Activated CD4-positive, CD25-positive, alpha-beta regulatory T cell (primary cell): ENCODE measurements around the gene SFT2D3.

Experiments
- DNase-seq, 4 experiments: peaks; one replicate each; lab custom pipeline; 2025; lab: John Stamatoyannopoulos, UW

Gene SFT2D3

DNA sequence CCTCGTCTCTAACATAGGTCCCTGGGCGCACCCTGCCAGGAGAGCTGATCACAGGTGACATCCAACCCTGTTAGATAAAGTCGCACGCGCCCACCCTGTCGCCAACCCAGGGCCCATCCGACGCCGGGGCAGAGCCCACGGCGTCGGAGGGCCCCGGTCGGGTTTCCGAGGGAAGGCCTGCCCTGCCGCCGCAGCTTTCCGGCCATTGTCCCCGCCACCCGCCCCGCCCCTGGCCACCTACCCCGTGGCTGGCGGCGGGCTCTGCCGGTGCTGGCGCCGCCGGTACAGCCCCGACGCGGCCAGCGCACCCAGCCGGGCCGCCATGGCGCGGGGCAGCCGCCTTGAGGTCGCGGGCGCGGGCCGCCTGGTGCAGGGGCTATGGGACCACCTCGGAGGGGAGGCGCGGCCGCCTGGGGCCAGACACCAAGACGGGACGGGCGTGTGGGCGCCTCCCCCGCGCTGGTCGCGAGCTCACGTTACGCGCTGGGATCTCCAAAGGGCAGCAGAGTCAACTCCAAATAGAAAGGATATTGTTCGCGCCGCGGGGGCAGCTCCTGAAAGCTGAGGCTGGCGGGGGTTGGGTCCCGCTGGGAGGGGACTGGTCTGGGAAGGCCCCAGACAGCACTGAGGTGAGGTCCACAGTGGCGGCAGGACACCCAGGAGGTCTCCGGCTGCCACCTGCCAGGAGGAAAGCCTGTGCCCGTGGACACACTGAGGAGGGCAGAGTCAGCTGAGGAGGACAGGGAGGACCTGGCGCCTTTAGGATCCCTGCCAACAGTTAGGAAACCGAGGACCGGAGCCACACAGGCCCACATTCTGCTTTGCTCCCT lies 37.0 kb upstream of the SFT2D3 start:
- no peak for DNase-seq

GRCh38 chr2:127664895-127665225 lies 36.4 kb upstream of the SFT2D3 start:
- no peak for DNase-seq

GRCh38 chr2:127665267-127665893 lies 35.9 kb upstream of the SFT2D3 start:
- DNase-seq: no peak

- DNase-seq: no peak
These were observed 32.2 kb upstream of the SFT2D3 start for GRCh38 chr2:127669056-127669455.

- no peak for DNase-seq
These were observed 31.0 kb upstream of the SFT2D3 start for GRCh38 chr2:127670055-127670956.

- no peak for DNase-seq
These were observed 30.4 kb upstream of the SFT2D3 start for GRCh38 chr2:127670957-127671290.

DNA sequence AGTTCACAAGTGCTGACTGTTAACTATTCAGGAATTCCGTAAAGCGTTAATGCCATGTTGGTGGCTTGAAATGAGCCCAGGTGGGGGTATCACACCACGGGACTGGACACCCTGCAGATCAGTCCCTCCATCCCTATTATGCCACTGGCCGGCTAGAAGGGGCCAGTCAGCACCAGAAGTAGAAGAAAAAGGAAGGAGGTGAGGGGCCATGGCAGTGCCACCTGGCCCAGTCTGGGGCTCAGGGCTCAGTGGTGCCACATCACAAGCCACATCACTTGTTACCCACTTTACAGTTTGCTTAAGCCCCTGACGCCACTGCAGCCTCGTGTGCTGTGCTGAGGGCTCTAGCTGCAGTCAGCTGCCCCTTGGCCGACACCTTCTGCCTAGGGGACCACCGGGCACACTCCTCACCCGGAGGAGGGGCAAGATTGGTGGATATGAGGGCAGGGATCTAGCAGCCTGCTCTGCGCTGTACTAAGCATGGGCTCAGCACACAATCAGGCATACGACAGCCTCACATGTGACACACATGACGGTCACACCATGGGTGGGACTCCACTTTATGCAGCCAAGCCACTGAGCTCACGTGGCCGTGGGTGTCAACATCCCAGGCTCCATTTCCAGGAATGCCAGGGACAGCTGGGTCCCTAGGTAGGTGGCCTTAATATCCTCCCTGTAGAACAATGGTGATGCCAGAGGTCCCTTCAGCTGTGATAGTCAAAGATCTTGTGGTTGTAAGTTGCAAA lies 29.6 kb upstream of the SFT2D3 start:
- no peak for DNase-seq

- no peak for DNase-seq
These were observed 28.7 kb upstream of the SFT2D3 start for GRCh38 chr2:127672341-127673224.

GRCh38 chr2:127673291-127674069 lies 27.8 kb upstream of the SFT2D3 start:
- DNase-seq: no peak

- no peak for DNase-seq
These were observed 26.8 kb upstream of the SFT2D3 start for GRCh38 chr2:127674241-127675209.

DNA sequence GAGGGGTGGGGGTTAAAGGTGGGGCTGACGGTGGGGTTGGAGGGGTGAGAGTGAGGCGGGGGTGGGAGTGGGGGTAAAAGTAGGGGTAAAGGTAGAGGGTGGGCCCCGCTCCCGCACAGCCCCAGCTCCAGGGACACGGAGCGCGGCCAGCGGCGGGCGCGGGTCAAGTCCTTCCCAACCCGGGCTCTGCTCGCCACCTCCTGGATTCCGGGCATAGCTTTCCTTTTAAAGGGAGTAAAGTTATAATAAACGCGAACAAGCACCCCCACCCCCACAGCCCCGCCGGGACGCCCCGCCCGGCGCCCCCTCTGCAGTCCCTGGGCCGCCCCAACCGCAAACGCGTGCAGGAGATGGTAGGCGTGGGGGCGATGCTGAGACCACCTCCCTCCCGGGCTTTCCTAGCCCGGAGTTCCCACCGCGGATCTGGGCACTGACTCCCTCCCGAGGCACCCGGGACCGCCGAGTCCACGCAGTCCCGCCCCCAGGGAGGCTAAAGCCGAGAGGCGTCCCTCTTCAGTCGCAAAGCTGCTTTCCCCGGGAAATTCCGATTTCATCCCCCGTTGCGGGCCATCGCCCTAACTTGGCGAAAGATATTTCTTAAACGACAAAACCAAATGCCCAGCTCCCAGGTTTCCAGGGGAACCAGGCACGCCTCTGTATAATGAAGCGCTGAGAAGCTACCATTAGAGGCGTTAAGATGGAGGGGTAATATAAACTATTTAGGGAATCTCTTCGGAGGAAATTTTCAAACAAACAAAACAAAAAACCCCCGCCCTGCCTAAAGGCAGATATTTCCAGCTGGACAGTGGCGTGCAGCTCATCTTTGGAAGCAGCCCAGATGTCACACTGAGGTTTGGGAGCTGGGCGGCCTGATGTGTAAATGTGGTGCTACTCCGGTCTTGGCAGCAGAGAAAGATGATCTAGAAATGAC lies 25.7 kb upstream of the SFT2D3 start, which contains the start of gene LIMS2:
Gene LIMS2, minus strand, starts transcription at position 200 of the 931 bp plus-strand sequence. CDS start 506 bp downstream, outside the sequence.
- no peak for DNase-seq

DNA sequence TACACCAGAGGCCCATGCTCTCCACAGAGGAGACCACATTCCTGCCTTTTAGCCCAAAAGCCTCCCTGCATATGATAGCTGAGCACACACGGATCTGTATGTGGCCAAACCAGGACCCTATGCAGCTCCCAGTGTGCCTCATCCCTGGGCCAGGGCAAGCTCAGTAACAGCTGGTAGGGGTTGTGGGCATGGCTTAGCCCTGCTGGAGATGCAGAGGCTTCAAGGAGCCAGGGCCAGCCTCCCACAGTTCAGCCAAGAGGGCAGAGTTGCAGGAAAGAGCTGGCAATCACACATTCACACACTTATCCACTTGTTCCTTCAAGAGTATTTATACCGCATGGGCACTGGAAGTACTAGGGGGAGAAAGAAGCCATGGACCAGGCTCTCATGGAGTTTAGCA lies 24.4 kb upstream of the SFT2D3 start:
- no peak for DNase-seq

DNA sequence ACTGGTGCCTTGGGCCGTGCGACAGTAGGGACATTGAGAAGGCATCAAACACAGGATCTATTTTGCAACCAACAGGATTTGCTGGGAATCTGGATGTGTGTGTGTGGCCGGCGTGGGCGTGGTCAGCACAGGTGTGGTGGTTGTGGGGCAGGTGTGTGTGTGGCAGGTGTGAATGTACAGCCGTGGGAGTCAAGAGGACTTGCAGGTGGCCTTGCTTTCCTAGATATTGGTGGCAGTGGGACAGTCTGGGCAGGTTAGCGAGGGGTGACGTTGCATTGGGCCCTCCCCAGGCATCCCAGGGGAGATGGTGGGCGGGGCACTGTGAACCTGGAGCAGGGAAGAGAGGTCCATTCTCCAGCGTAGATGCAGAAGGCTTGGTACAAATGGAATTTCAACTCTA lies 22.8 kb upstream of the SFT2D3 start:
- DNase-seq: no peak

GRCh38 chr2:127678991-127679390 lies 22.3 kb upstream of the SFT2D3 start:
- DNase-seq: no peak

GRCh38 chr2:127679680-127680361 lies 21.5 kb upstream of the SFT2D3 start:
- no peak for DNase-seq

DNA sequence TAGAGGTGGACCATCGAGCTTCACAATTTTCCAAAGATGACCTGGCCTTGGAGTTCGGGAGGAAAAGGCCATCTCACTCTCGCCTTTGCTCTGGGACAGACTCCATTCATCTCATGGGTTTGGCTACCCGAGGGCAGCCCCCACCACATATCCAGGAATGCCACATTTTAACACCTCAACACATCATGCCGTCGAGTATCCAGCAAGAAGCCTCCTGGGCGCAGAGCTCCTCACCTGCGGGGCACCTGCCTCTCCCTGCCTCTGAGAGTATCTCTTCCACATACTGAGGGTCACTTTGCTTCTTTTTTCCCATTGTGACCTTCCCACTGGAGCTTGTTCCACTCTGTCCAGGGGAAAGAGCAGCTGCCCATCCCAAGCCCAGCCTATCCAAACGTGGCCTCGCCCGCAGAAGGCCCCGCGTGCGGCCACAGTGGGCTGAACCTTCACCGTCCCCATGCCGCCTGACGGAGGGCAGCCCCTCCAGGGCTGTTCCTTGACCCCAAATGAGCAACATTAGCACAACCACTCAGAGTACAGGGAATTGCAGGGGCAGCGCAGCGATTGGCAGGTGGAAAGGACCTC lies 20.5 kb upstream of the SFT2D3 start:
- no peak for DNase-seq

GRCh38 chr2:127681288-127681804 lies 20.0 kb upstream of the SFT2D3 start:
- no peak for DNase-seq
